ENCODE results near the gene ACKR4. TPM values are rescaled to one million over a fixed set of nuclear protein-coding genes. Genes with fewer than 3 reads are reported as not detected.
"Not testable (repeated sequence)": the region's sequence is repeated elsewhere in the genome, so short reads cannot be mapped to it uniquely, and the experiment has no call there.

The ACKR4 gene
- total RNA-seq, 6 experiments from 2014 or later: 0.15 to 0.30 (median 0.19) TPM; not detected in 1

GRCh38 chr3:132596326-132596725 lies 744 bp upstream of the ACKR4 start:
- Histone ChIP-seq H3K36me3 (peaks cover 0 to 9% (median 3%) of the 10 kb centered on the region in 4 donors), H3K27ac (no peak overlapping the region)

GRCh38 chr3:132597660-132598059 lies 590 bp downstream of the ACKR4 start:
- H3K27ac ChIP-seq: no peak overlapping the region

More at GRCh38 chr3:132596326-132596725, 744 bp upstream of the ACKR4 start:
- intact Hi-C loops (cut with DNase I): no loop called here
- no peaks in the 10 kb centered on the region for H3K27me3 ChIP-seq
- DNase-seq: no peak
- no peak for ATAC-seq
- no peak overlapping the region for H3K4me3 ChIP-seq
- TF ChIP-seq POLR2A (IDR thresholded peaks at IDR 0.05): no peak
- TF ChIP-seq CTCF (IDR thresholded peaks at IDR 0.05): no peak
- H3K9me3 ChIP-seq: no peaks in the 10 kb centered on the region
- H3K4me1 ChIP-seq: peaks cover 0 to 12% (median 3%) of the 10 kb centered on the region in 4 donors

GRCh38 chr3:132598181-132598580 lies 1.1 kb downstream of the ACKR4 start:
- WGBS (ENCODE audit: insufficient coverage, low coverage, low lambda C conversion rate, missing lambda C conversion rate): 45% methylated on average over 3 of the region's 3 CpGs
- H3K36me3 ChIP-seq: peaks cover 0 to 21% (median 10%) of the 10 kb centered on the region in 4 donors
- no peak overlapping the region for H3K27ac ChIP-seq
- TF ChIP-seq CTCF (IDR thresholded peaks at IDR 0.05) (no peak), POLR2A (IDR thresholded peaks at IDR 0.05) (no peak)
- ATAC-seq (peak in 3 of 4 donors; percentile 45 to 59 (median 48)), DNase-seq (no peak)
- no peak overlapping the region for H3K4me3 ChIP-seq
- intact Hi-C loops (cut with DNase I): no loop called here
- H3K4me1 ChIP-seq: peaks cover 0 to 12% (median 3%) of the 10 kb centered on the region in 4 donors
- no peaks in the 10 kb centered on the region for H3K9me3 ChIP-seq
- H3K27me3 ChIP-seq: no peaks in the 10 kb centered on the region

More at GRCh38 chr3:132597660-132598059, 590 bp downstream of the ACKR4 start:
- no peak for ATAC-seq
- TF ChIP-seq CTCF (IDR thresholded peaks at IDR 0.05): no peak
- no peak for TF ChIP-seq POLR2A (IDR thresholded peaks at IDR 0.05)
- no peak for DNase-seq
- H3K9me3 ChIP-seq: no peaks in the 10 kb centered on the region
- intact Hi-C loops (cut with DNase I): no loop called here
- H3K36me3 ChIP-seq: peaks cover 0 to 16% (median 7%) of the 10 kb centered on the region in 4 donors
- peaks cover 0 to 12% (median 3%) of the 10 kb centered on the region in 4 donors for H3K4me1 ChIP-seq
- H3K4me3 ChIP-seq: peak overlapping the region in 1 of 3 donors; percentile 1
- 46% methylated on average over 2 of the region's 2 CpGs for WGBS (ENCODE audit: insufficient coverage, low coverage, low lambda C conversion rate, missing lambda C conversion rate)
- H3K27me3 ChIP-seq: no peaks in the 10 kb centered on the region

GRCh38 chr3:132600614-132601013 lies 3.5 kb downstream of the ACKR4 start:
- not testable (repeated sequence) for DNase-seq, ATAC-seq
- no CpG with 5 or more reads among the region's 1 CpG for WGBS (ENCODE audit: insufficient coverage, low coverage, low lambda C conversion rate, missing lambda C conversion rate)

GRCh38 chr3:132605374-132605792 lies 8.3 kb downstream of the ACKR4 start:
- no peak overlapping the region for H3K27ac ChIP-seq
- 91% methylated on average over 2 of the region's 2 CpGs for WGBS (ENCODE audit: insufficient coverage, low coverage, low lambda C conversion rate, missing lambda C conversion rate)
- TF ChIP-seq POLR2A (IDR thresholded peaks at IDR 0.05) (no peak), CTCF (IDR thresholded peaks at IDR 0.05) (no peak)

More at GRCh38 chr3:132600614-132601013, 3.5 kb downstream of the ACKR4 start:
- intact Hi-C loops (cut with DNase I); H3K4me3 ChIP-seq; H3K9me3 ChIP-seq; H3K27me3 ChIP-seq; H3K27ac ChIP-seq: not testable (repeated sequence)
- peaks cover 0 to 27% (median 13%) of the 10 kb centered on the region in 4 donors for H3K36me3 ChIP-seq
- H3K4me1 ChIP-seq: peaks cover 0 to 12% (median 3%) of the 10 kb centered on the region in 4 donors

More at GRCh38 chr3:132605374-132605792, 8.3 kb downstream of the ACKR4 start:
- H3K9me3 ChIP-seq: no peaks in the 10 kb centered on the region
- DNase-seq (no peak), ATAC-seq (no peak)
- H3K27me3 ChIP-seq: no peaks in the 10 kb centered on the region
- intact Hi-C loops (cut with DNase I): no loop called here
- H3K4me3 ChIP-seq: no peak overlapping the region
- H3K4me1 ChIP-seq: no peaks in the 10 kb centered on the region
- peaks cover 0 to 27% (median 10%) of the 10 kb centered on the region in 4 donors for H3K36me3 ChIP-seq

All from right lobe of liver (tissue), 6 donors.